SKM-1 treated with dmso at 0.1 percent for 144 hours (cell line): ENCODE data around the gene NFYC.
"Not testable (repeated sequence)": the region's sequence is repeated elsewhere in the genome, so short reads cannot be mapped to it uniquely, and the experiment has no call there.

Experiments used
- DNase-seq: peaks from one replicate; lab custom pipeline; 2025; ENCODE audit not compliant: unreplicated experiment; lab: John Stamatoyannopoulos, UW

Gene NFYC

GRCh38 chr1:40704817-40705733 lies 13.6 kb downstream of the NFYC start:
- no peak for DNase-seq

GRCh38 chr1:40706626-40707025 lies 15.1 kb downstream of the NFYC start:
- DNase-seq, result no peak

- no peak for DNase-seq
These were observed 17.2 kb downstream of the NFYC start for GRCh38 chr1:40708750-40709099.

GRCh38 chr1:40709100-40709801 lies 17.7 kb downstream of the NFYC start:
- DNase-seq, result peak; percentile 27

GRCh38 chr1:40709802-40710278 lies 18.3 kb downstream of the NFYC start:
- no peak for DNase-seq

GRCh38 chr1:40710581-40711315 lies 19.2 kb downstream of the NFYC start:
- no peak for DNase-seq

GRCh38 chr1:40711465-40712404 lies 20.2 kb downstream of the NFYC start:
- no peak for DNase-seq

- DNase-seq, result no peak
These were observed 21.0 kb downstream of the NFYC start for GRCh38 chr1:40712405-40712944.

GRCh38 chr1:40712997-40713396 lies 21.5 kb downstream of the NFYC start:
- DNase-seq, result peak; percentile 59

GRCh38 chr1:40715491-40716059 lies 24.1 kb downstream of the NFYC start:
- no peak for DNase-seq

GRCh38 chr1:40717065-40717464 lies 25.6 kb downstream of the NFYC start:
- no peak for DNase-seq

GRCh38 chr1:40717955-40718354 lies 26.5 kb downstream of the NFYC start:
- no peak for DNase-seq

GRCh38 chr1:40720493-40720892 lies 29.0 kb downstream of the NFYC start:
- no peak for DNase-seq

GRCh38 chr1:40722622-40723021 lies 31.1 kb downstream of the NFYC start:
- no peak for DNase-seq

GRCh38 chr1:40723196-40723955 lies 31.9 kb downstream of the NFYC start:
- no peak for DNase-seq

GRCh38 chr1:40727662-40728061 lies 36.2 kb downstream of the NFYC start:
- DNase-seq, result not testable (repeated sequence)

- DNase-seq, result not testable (repeated sequence)
These were observed 37.9 kb downstream of the NFYC start for GRCh38 chr1:40729316-40729862.

GRCh38 chr1:40732756-40733301 lies 41.3 kb downstream of the NFYC start:
- DNase-seq, result no peak
